Measurements from ENCODE around the gene SLC15A4. TPM values are rescaled to one million over a fixed set of nuclear protein-coding genes. Genes with fewer than 3 reads are reported as not detected.
"Not testable (repeated sequence)": the region's sequence is repeated elsewhere in the genome, so short reads cannot be mapped to it uniquely, and the experiment has no call there.

Gene SLC15A4
- total RNA-seq, 4 donors from 2014 or later, result 37.5 to 43.0 (median 39.6) TPM

DNA sequence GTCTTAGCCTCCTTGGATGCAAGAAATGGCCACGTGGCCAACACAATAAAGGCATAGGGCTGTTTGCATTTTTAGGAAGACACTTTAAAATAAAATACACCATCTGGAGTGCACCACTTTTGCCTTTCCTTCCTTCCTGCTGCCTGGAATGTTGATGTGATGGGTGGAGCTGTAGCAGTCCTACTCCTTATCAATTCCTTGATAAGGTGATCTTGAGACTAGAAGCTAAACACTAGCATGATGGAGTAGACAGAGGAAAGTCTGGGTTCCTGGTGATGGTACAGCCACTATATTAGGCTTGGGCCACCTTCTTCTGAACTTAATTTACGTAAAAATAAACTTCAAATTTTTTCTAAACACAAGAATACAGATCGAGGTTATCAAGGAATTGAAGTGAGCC is 26.6 kb upstream of the SLC15A4 start:
- peaks cover 3 to 35% (median 9%) of the 10 kb centered on the region in 4 donors for H3K27me3 ChIP-seq
- no peak overlapping the region for H3K4me3 ChIP-seq
- H3K36me3 ChIP-seq, result no peaks in the 10 kb centered on the region
- TF ChIP-seq POLR2A (IDR thresholded peaks at IDR 0.05; ENCODE audit: low read depth) (no peak), POLR2AphosphoS5 (IDR thresholded peaks at IDR 0.05) (no peak)
- intact Hi-C loops (cut with DNase I), result no loop called here
- no peak for DNase-seq (ENCODE audit: extremely low spot score)
- peaks cover 0 to 13% (median 7%) of the 10 kb centered on the region in 4 donors for H3K4me1 ChIP-seq
- H3K9me3 ChIP-seq, result no peaks in the 10 kb centered on the region
- H3K27ac ChIP-seq (replicated peaks in 1 of 4), result no peak overlapping the region
- 74% methylated on average over 3 of the region's 3 CpGs for WGBS

DNA sequence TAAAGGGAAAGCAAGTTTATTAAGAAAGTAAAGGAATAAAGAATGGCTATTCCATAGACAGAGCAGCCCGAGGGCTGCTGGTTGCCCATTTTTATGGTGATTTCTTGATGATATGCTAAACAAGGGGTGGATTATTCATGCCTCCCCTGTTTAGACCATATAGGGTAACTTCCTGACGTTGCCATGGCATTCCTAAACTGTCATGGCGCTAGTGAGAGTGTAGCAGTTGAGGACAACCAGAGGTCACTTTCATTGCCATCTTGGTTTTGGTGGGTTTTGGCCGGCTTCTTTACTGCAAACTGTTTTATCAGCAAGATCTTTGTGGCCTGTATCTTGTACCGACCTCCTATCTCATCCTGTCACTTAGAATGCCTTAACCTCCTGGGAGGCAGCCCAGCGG is 26.0 kb upstream of the SLC15A4 start:
- DNase-seq (ENCODE audit: extremely low spot score); H3K36me3 ChIP-seq; intact Hi-C loops (cut with DNase I); H3K27ac ChIP-seq (replicated peaks in 1 of 4); H3K4me3 ChIP-seq; H3K9me3 ChIP-seq: not testable (repeated sequence)
- H3K4me1 ChIP-seq, result peaks cover 0 to 13% (median 7%) of the 10 kb centered on the region in 4 donors
- H3K27me3 ChIP-seq, result peaks cover 3 to 30% (median 8%) of the 10 kb centered on the region in 4 donors
- 62% methylated on average over 6 of the region's 6 CpGs for WGBS

DNA sequence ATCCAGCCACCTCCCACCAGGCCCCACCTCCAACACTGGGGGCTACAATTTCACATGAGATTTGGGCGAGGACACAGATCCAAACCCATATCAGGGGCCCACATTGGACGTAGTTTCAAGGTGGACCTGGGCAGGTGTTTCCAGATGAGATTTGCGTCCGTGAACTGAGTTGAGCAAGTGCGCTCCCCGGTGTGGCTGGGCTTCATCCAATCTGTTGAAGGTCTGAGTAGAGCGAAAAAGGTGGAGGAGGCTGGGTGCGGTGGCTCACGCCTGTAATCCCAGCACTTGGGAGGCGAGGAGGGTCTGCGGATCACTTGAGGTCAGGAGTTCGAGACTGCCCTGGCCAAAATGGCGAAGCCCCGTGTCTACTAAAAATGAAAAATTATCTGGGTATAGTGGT is 24.6 kb upstream of the SLC15A4 start:
- no peaks in the 10 kb centered on the region for H3K9me3 ChIP-seq
- no peak overlapping the region for H3K4me3 ChIP-seq
- H3K27me3 ChIP-seq, result peaks cover 0 to 16% (median 0%) of the 10 kb centered on the region in 4 donors
- intact Hi-C loops (cut with DNase I), result no loop called here
- no peaks in the 10 kb centered on the region for H3K36me3 ChIP-seq
- no peak overlapping the region for H3K27ac ChIP-seq (replicated peaks in 1 of 4)
- peaks cover 0 to 4% (median 0%) of the 10 kb centered on the region in 4 donors for H3K4me1 ChIP-seq
- no peak for DNase-seq (ENCODE audit: extremely low spot score)
- WGBS, result 95% methylated on average over 14 of the region's 14 CpGs
- TF ChIP-seq, protein P1, sequence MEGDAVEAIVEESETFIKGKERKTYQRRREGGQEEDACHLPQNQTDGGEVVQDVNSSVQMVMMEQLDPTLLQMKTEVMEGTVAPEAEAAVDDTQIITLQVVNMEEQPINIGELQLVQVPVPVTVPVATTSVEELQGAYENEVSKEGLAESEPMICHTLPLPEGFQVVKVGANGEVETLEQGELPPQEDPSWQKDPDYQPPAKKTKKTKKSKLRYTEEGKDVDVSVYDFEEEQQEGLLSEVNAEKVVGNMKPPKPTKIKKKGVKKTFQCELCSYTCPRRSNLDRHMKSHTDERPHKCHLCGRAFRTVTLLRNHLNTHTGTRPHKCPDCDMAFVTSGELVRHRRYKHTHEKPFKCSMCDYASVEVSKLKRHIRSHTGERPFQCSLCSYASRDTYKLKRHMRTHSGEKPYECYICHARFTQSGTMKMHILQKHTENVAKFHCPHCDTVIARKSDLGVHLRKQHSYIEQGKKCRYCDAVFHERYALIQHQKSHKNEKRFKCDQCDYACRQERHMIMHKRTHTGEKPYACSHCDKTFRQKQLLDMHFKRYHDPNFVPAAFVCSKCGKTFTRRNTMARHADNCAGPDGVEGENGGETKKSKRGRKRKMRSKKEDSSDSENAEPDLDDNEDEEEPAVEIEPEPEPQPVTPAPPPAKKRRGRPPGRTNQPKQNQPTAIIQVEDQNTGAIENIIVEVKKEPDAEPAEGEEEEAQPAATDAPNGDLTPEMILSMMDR (IDR thresholded peaks at IDR 0.05), result no peak
- TF ChIP-seq EP300 (IDR thresholded peaks at IDR 0.05) (no peak), POLR2AphosphoS5 (IDR thresholded peaks at IDR 0.05) (no peak), POLR2A (IDR thresholded peaks at IDR 0.05; ENCODE audit: low read depth) (no peak)

DNA sequence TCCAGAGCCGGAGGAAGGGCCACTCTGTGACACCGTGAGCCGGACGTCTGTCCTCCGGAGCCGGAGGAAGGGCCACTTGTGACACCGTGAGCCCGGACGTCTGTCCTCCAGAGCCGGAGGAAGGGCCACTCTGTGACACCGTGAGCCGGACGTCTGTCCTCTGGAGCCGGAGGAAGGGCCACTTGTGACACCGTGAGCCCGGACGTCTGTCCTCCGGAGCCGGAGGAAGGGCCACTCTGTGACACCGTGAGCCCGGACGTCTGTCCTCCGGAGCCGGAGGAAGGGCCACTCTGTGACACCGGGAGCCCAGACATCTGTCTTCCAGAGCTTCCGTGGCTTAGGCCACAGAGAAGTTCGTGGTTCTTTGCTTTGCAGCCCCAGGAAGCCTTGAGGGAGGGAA is 22.9 kb upstream of the SLC15A4 start:
- WGBS, result 93% methylated on average over 21 of the region's 27 CpGs
- H3K27ac ChIP-seq (replicated peaks in 1 of 4); DNase-seq (ENCODE audit: extremely low spot score); H3K4me1 ChIP-seq; H3K36me3 ChIP-seq; intact Hi-C loops (cut with DNase I); H3K27me3 ChIP-seq; H3K4me3 ChIP-seq; H3K9me3 ChIP-seq: not testable (repeated sequence)

DNA sequence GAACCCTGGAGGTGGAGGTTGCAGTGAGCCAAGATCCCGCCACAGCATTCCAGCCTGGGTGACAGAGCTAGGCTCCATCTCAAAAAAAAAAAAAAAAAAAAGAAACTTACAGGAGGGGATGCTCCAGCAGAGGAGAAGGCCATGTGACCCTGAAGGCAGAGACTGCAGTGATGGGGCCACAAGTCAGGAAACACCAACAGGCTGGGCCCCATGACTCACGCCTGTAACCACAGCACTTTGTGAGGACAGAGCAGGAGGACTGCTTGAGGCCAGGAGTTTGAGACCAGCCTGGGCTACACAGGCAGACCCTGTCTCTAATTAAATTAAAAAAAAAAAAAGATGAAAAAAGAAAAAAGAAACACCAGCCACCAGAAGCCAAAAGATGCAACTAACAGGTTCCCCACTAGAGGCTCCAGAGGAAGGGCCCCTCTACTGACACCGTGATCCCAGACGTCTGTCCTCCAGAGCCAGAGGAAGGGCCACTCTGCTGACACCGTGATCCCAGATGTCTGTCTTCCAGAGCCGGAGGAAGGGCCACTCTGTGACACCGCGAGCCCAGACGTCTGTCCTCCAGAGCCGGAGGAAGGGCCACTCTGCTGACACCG is 20.4 kb upstream of the SLC15A4 start:
- 52% methylated on average over 8 of the region's 11 CpGs for WGBS
- no peaks in the 10 kb centered on the region for H3K27me3 ChIP-seq
- TF ChIP-seq, protein P1 (IDR thresholded peaks at IDR 0.05), result no peak
- TF ChIP-seq EP300 (IDR thresholded peaks at IDR 0.05) (no peak), POLR2A (IDR thresholded peaks at IDR 0.05; ENCODE audit: low read depth) (no peak), POLR2AphosphoS5 (IDR thresholded peaks at IDR 0.05) (no peak)
- H3K36me3 ChIP-seq, result no peaks in the 10 kb centered on the region
- no peak overlapping the region for H3K27ac ChIP-seq (replicated peaks in 1 of 4)
- H3K4me3 ChIP-seq, result no peak overlapping the region
- H3K4me1 ChIP-seq, result no peaks in the 10 kb centered on the region
- no peaks in the 10 kb centered on the region for H3K9me3 ChIP-seq
- DNase-seq (ENCODE audit: extremely low spot score), result no peak
- intact Hi-C loops (cut with DNase I), result no loop called here

DNA sequence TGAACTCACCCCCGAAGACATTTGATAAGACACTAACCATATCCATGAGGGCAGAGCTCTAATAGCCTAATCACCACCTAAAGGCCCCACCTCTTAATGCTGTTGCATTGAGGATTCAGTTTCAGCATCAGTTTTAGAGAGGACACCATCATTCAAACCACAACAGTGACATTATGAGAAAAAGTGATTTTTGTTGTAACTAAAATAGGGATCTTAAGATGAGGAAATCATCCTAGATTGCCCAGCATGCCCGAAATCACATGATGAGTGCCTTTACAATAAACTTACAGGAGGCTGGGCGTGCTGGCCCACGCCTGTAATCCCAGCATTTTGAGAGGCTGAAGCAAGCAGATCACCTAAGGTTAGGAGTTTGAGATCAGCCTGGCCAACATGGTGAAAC is 19.8 kb upstream of the SLC15A4 start:
- H3K27ac ChIP-seq (replicated peaks in 1 of 4), result no peak overlapping the region
- DNase-seq (ENCODE audit: extremely low spot score), result no peak
- WGBS, result 87% methylated on average over 4 of the region's 4 CpGs

More for the DNA sequence above, 19.8 kb upstream of the SLC15A4 start:
- no peaks in the 10 kb centered on the region for H3K27me3 ChIP-seq
- no peaks in the 10 kb centered on the region for H3K4me1 ChIP-seq
- H3K9me3 ChIP-seq, result no peaks in the 10 kb centered on the region
- intact Hi-C loops (cut with DNase I), result no loop called here
- no peaks in the 10 kb centered on the region for H3K36me3 ChIP-seq
- H3K4me3 ChIP-seq, result no peak overlapping the region
- TF ChIP-seq POLR2A (IDR thresholded peaks at IDR 0.05; ENCODE audit: low read depth), result no peak
- TF ChIP-seq POLR2AphosphoS5 (IDR thresholded peaks at IDR 0.05), result no peak
- no peak for TF ChIP-seq EP300 (IDR thresholded peaks at IDR 0.05)
- TF ChIP-seq, protein P1 (IDR thresholded peaks at IDR 0.05), result no peak
